ENCODE data around the gene STK39.

The STK39 gene

GRCh38 chr2:168072626-168073303, 174.6 kb downstream of the STK39 start:
- TF ChIP-seq CTCF (IDR thresholded peaks at IDR 0.05; ENCODE audit: unreplicated experiment in 3 of 3): no peak
- no peak overlapping the region for H3K4me3 Mint-ChIP-seq
- H3K36me3 Mint-ChIP-seq (ENCODE audit: low read depth): peaks cover 54% of the 10 kb centered on the region
- no peaks in the 10 kb centered on the region for H3K9me3 Mint-ChIP-seq
- H3K27ac Mint-ChIP-seq: no peak overlapping the region
- H3K4me1 Mint-ChIP-seq: peaks cover 8% of the 10 kb centered on the region
- no peaks in the 10 kb centered on the region for H3K27me3 Mint-ChIP-seq (ENCODE audit: low read depth)

GRCh38 chr2:168064011-168064998, 183.1 kb downstream of the STK39 start:
- no peaks in the 10 kb centered on the region for H3K27me3 Mint-ChIP-seq (ENCODE audit: low read depth)
- H3K9me3 Mint-ChIP-seq: no peaks in the 10 kb centered on the region
- TF ChIP-seq CTCF (IDR thresholded peaks at IDR 0.05; ENCODE audit: unreplicated experiment in 3 of 3): no peak
- H3K36me3 Mint-ChIP-seq (ENCODE audit: low read depth): peaks cover 70% of the 10 kb centered on the region
- no peak overlapping the region for H3K4me3 Mint-ChIP-seq
- H3K27ac Mint-ChIP-seq: peak overlapping the region in 2 of 3 experiments; percentile 3 to 85
- peaks cover 12% of the 10 kb centered on the region for H3K4me1 Mint-ChIP-seq

GRCh38 chr2:168062936-168063335, 184.5 kb downstream of the STK39 start:
- no peaks in the 10 kb centered on the region for H3K9me3 Mint-ChIP-seq
- no peak overlapping the region for H3K4me3 Mint-ChIP-seq
- no peak for TF ChIP-seq CTCF (IDR thresholded peaks at IDR 0.05; ENCODE audit: unreplicated experiment in 3 of 3)
- peaks cover 66% of the 10 kb centered on the region for H3K36me3 Mint-ChIP-seq (ENCODE audit: low read depth)
- H3K4me1 Mint-ChIP-seq: peaks cover 12% of the 10 kb centered on the region
- H3K27ac Mint-ChIP-seq: peak overlapping the region; percentile 53 to 85 (median 71)
- H3K27me3 Mint-ChIP-seq (ENCODE audit: low read depth): no peaks in the 10 kb centered on the region

- Mint-ChIP-seq H3K4me3 (no peak overlapping the region), H3K4me1 (peaks cover 12% of the 10 kb centered on the region), H3K36me3 (ENCODE audit: low read depth) (peaks cover 57% of the 10 kb centered on the region), H3K27me3 (ENCODE audit: low read depth) (no peaks in the 10 kb centered on the region), H3K9me3 (no peaks in the 10 kb centered on the region), H3K27ac (peak overlapping the region; percentile 0 to 85 (median 72))
- TF ChIP-seq CTCF (IDR thresholded peaks at IDR 0.05; ENCODE audit: unreplicated experiment in 3 of 3): no peak
Observed at GRCh38 chr2:168062054-168062453, 185.3 kb downstream of the STK39 start.

- Mint-ChIP-seq H3K36me3 (ENCODE audit: low read depth) (peaks cover 51% of the 10 kb centered on the region), H3K9me3 (no peaks in the 10 kb centered on the region), H3K4me3 (no peak overlapping the region), H3K27me3 (ENCODE audit: low read depth) (no peaks in the 10 kb centered on the region), H3K4me1 (peaks cover 12% of the 10 kb centered on the region), H3K27ac (peak overlapping the region; percentile 0 to 85 (median 72))
- TF ChIP-seq CTCF (IDR thresholded peaks at IDR 0.05; ENCODE audit: unreplicated experiment in 3 of 3): no peak
Observed at GRCh38 chr2:168060986-168061750, 186.2 kb downstream of the STK39 start.

All from nephron (organoid).